ENCODE data around the gene ATAD3B.

GRCh38 chr1:1423245-1423597 lies 48.3 kb upstream of the ATAD3B start:
- TF ChIP-seq EZH2 (IDR thresholded peaks at IDR 0.05) = no peak
- TF ChIP-seq POLR2AphosphoS5 (IDR thresholded peaks at IDR 0.05; ENCODE audit: borderline replicate concordance, low read depth, low read length) = no peak
- no peak for TF ChIP-seq FOXP2 (optimal IDR thresholded peaks at IDR 0.05; ENCODE audit: control extremely low read depth, extremely low read length, insufficient read depth)
